Measurements from ENCODE around the gene TBC1D30.

GRCh38 chr12:64801381-64801780, 23.1 kb upstream of the TBC1D30 start:
- TF ChIP-seq CTCF (IDR thresholded peaks at IDR 0.05; ENCODE audit: insufficient read depth, low read depth, low read length) (no peak), EZH2 (IDR thresholded peaks at IDR 0.05; ENCODE audit: insufficient read depth, low read length) (no peak)

Measured in astrocyte (in vitro differentiated cells and primary cell).